H1 (cell line): ENCODE measurements around the gene SMARCB1. TPM values are rescaled to one million over a fixed set of nuclear protein-coding genes. Genes with fewer than 3 reads are reported as not detected.

Experiments used
- BCL11A ChIP-seq, 2 experiments: IDR thresholded peaks; one replicate each; pipeline ENCODE4 v1.6.1; 2011; ENCODE audit warnings: low read depth in 2 of 2, low read length in 2 of 2, mild to moderate bottlenecking in 2 of 2
- CHD2 ChIP-seq: IDR thresholded peaks from 2 replicates; pipeline ENCODE4 v1.6.1; 2012; ENCODE audit warnings: low read length, improper control_type of control experiment
- NRF1 ChIP-seq: IDR thresholded peaks from 2 replicates; pipeline ENCODE4 v1.6.1; 2011; ENCODE audit warnings: mild to moderate bottlenecking, low read depth, low read length, improper control_type of control experiment
- POU5F1 ChIP-seq: IDR thresholded peaks from 2 replicates; pipeline ENCODE4 v1.6.1; 2011; ENCODE audit warnings: low read depth, mild to moderate bottlenecking, low read length, moderate library complexity
- polyA plus RNA-seq, 7 experiments: library from polyadenylated mRNA; depleted of rRNA in 3 of 7; stranded (reverse) in 5 of 7; unstranded in 2 of 7; fragments of >200 nt in 5 of 7; fragments of 200-250 nt in 2 of 7; gene quantifications; 1 replicate in 5 of 7; 2 replicates in 1 of 7; 4 replicates in 1 of 7; pipeline versions ENCODE4 v1.2.1 to v1.2.3, GENCODE V29; 2011 to 2013; ENCODE audit warnings: missing spikeins in 2 of 7, mixed read lengths in 2 of 7
- total RNA-seq: library from RNA; stranded (reverse); fragmentation: NEBNext Ultra II Directional; extraction: Animal tissue kit (Norgen Biotek cat#: 25700); gene quantifications from 2 replicates; pipeline ENCODE4 v1.2.1, GENCODE V29; 2021
- TF ChIP-seq, protein P1 (sequence below): IDR thresholded peaks from 2 replicates; pipeline ENCODE4 v1.6.1; 2012; ENCODE audit warnings: low read length, inconsistent platforms

Gene SMARCB1
- total and polyA plus RNA-seq, 2 of the 8 experiments (the other 6 are each of a cell fraction or from before 2014, with no cell fraction given), result 116 to 145 TPM

DNA sequence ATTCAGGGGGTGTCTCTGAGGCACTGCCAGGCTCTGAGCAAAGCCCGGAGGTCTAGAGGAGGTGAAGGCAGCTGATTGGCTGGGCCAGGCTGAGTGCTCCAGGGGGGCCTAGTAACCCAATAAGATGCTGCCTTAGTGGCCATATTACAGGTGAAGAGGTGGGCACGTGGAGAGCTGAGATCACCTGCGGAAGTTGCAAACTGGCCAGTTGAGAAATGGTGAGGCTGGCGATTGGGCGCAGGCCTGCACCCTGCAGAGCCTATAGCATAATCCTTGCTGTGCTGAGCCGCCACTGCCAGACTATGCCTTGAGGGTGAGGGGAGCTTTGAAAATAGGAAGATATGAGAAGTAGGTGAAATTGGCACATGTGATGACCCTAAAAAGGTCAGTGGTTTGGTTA is 30.4 kb downstream of the SMARCB1 start (continued):
- TF ChIP-seq BCL11A (IDR thresholded peaks at IDR 0.05; ENCODE audit: low read depth in 2 of 2, low read length in 2 of 2) (no peak), CHD2 (no peak), NRF1 (no peak), POU5F1 (no peak)
- TF ChIP-seq, protein P1, sequence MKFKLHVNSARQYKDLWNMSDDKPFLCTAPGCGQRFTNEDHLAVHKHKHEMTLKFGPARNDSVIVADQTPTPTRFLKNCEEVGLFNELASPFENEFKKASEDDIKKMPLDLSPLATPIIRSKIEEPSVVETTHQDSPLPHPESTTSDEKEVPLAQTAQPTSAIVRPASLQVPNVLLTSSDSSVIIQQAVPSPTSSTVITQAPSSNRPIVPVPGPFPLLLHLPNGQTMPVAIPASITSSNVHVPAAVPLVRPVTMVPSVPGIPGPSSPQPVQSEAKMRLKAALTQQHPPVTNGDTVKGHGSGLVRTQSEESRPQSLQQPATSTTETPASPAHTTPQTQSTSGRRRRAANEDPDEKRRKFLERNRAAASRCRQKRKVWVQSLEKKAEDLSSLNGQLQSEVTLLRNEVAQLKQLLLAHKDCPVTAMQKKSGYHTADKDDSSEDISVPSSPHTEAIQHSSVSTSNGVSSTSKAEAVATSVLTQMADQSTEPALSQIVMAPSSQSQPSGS, result no peak
- TF ChIP-seq, all 59 proteins: peak for 0
